ENCODE measurements around the gene APOBEC3H.

The APOBEC3H gene

GRCh38 chr22:39114112-39114511 lies 17.1 kb downstream of the APOBEC3H start:
- peak; percentile 12 for DNase-seq

- no peak for DNase-seq
These were observed 18.5 kb downstream of the APOBEC3H start for GRCh38 chr22:39115570-39115969.

GRCh38 chr22:39115977-39116621 lies 19.1 kb downstream of the APOBEC3H start:
- no peak for DNase-seq

GRCh38 chr22:39117585-39118191 lies 20.6 kb downstream of the APOBEC3H start:
- peak; percentile 55 for DNase-seq

GRCh38 chr22:39120983-39121382 lies 23.9 kb downstream of the APOBEC3H start:
- no peak for DNase-seq

GRCh38 chr22:39122772-39123470 lies 25.9 kb downstream of the APOBEC3H start:
- no peak for DNase-seq

- no peak for DNase-seq
These were observed 26.9 kb downstream of the APOBEC3H start for GRCh38 chr22:39123751-39124581.

- DNase-seq: no peak
These were observed 28.6 kb downstream of the APOBEC3H start for GRCh38 chr22:39125622-39126021.

GRCh38 chr22:39128508-39128907 lies 31.5 kb downstream of the APOBEC3H start:
- no peak for DNase-seq

- DNase-seq: no peak
These were observed 32.0 kb downstream of the APOBEC3H start for GRCh38 chr22:39129081-39129480.

- DNase-seq: no peak
These were observed 32.7 kb downstream of the APOBEC3H start for GRCh38 chr22:39129746-39130145.

GRCh38 chr22:39130152-39130704 lies 33.2 kb downstream of the APOBEC3H start:
- no peak for DNase-seq

GRCh38 chr22:39130892-39131855 lies 34.1 kb downstream of the APOBEC3H start:
- no peak for DNase-seq

- no peak for DNase-seq
These were observed 35.2 kb downstream of the APOBEC3H start for GRCh38 chr22:39132281-39132680.

- DNase-seq: no peak
These were observed 36.0 kb downstream of the APOBEC3H start for GRCh38 chr22:39132871-39133524.

GRCh38 chr22:39133871-39134270 lies 36.8 kb downstream of the APOBEC3H start:
- DNase-seq: no peak

- DNase-seq: no peak
These were observed 37.5 kb downstream of the APOBEC3H start for GRCh38 chr22:39134366-39135091.

GRCh38 chr22:39135092-39135896 lies 38.2 kb downstream of the APOBEC3H start:
- peak; percentile 57 for DNase-seq

- no peak for DNase-seq
These were observed 39.3 kb downstream of the APOBEC3H start for GRCh38 chr22:39136317-39136716.
